Esophagus muscularis mucosa (tissue), 4 donors: ENCODE data around the gene POLR3A. TPM values are rescaled to one million over a fixed set of nuclear protein-coding genes. Genes with fewer than 3 reads are reported as not detected.

Experiments used
- DNase-seq: peaks from one replicate; pipeline ENCODE4 v3.0.0-alpha.2; 2017; ENCODE audit errors: extremely low spot score
- H3K27ac ChIP-seq, 4 donors: fragments of 200-600 bp; sonication (generic); replicated peaks in 1 of 4; 1 replicate in 3 of 4; 2 replicates in 1 of 4; pipeline ENCODE4 v1.5.1; 2016 to 2019; ENCODE audit warnings: mild to moderate bottlenecking in 1 of 4
- H3K27me3 ChIP-seq, 4 donors: fragments of 200-600 bp; sonication (generic); one replicate each; pipeline versions ENCODE4 v1.5.1 to v1.6.0; 2016 to 2019
- H3K36me3 ChIP-seq, 4 donors: fragments of 200-600 bp; sonication (generic); one replicate each; pipeline ENCODE4 v1.5.1; 2016 to 2019
- H3K4me1 ChIP-seq, 4 donors: fragments of 200-600 bp; sonication (generic); one replicate each; pipeline ENCODE4 v1.5.1; 2016 to 2019
- H3K4me3 ChIP-seq, 4 donors: fragments of 200-600 bp; sonication (generic); 1 replicate in 2 of 4; 2 replicates in 2 of 4; pipeline ENCODE4 v1.5.1; 2016 to 2019; ENCODE audit warnings: mild to moderate bottlenecking in 4 of 4, moderate library complexity in 1 of 4
- H3K9me3 ChIP-seq, 4 donors: fragments of 200-600 bp; sonication (generic); 1 replicate in 3 of 4; 2 replicates in 1 of 4; pipeline ENCODE4 v1.5.1; 2016 to 2019
- CTCF ChIP-seq, 3 experiments: fragments of 200-600 bp in 2 of 3; fragments of 450-650 bp in 1 of 3; sonication (generic) in 2 of 3; IDR thresholded peaks; one replicate each; pipeline ENCODE4 v1.5.1; 2017 to 2019; ENCODE audit warnings: antibody characterized with exemption in 3 of 3, mild to moderate bottlenecking in 2 of 3, moderate library complexity in 1 of 3
- EP300 ChIP-seq: sonication (generic); formaldehyde crosslinking; IDR thresholded peaks from one replicate; pipeline ENCODE4 v1.6.1; 2017; ENCODE audit warnings: antibody characterized with exemption
- POLR2A ChIP-seq: fragments of 450-650 bp; IDR thresholded peaks from one replicate; pipeline ENCODE4 v1.6.1; 2017; ENCODE audit warnings: antibody characterized with exemption, moderate library complexity, mild to moderate bottlenecking, low read depth
- POLR2AphosphoS5 ChIP-seq, 2 donors: sonication (generic); formaldehyde crosslinking; IDR thresholded peaks; one replicate each; pipeline ENCODE4 v1.6.1; 2017; ENCODE audit warnings: antibody characterized with exemption in 2 of 2
- WGBS: methylation state at CpG from one replicate; pipeline ENCODE4 v1.1.5; 2018; 5-methylcytosine and 5-hydroxymethylcytosine counted together
- intact Hi-C: fragments of 100-400 bp; cut with DNase I; formaldehyde crosslinking; loops from one replicate; pipeline ENCODE4 v1.15.1; 2023
- total RNA-seq, 4 donors: library from RNA; depleted of rRNA; stranded (reverse); fragments of >200 nt; gene quantifications; one replicate each; pipeline versions ENCODE4 v1.1.0 to v1.2.1, GENCODE V29; 2016

The POLR3A gene
- total RNA-seq, 4 donors from 2014 or later = 9.3 to 12.8 (median 9.9) TPM

DNA sequence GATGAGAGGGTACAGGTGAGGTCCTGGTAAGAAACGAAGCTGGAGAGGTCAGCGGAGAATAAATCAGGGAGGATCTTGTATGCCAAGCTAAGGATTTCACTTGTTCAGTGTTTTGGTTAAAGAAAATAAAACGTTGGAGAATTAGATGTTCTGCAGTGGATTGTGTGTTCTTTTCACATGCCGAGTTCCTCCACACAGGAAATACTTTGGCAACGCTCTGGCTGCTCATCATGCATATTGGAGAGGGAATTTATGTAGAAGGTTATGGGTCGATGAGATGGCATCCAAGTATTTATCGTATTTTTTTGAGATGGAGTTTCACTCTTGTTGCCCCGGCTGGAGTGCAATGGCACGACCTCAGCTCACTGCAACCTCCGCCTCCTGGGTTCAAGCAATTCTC, 15.4 kb upstream of the POLR3A start:
- Histone ChIP-seq H3K27ac (no peak overlapping the region), H3K4me1 (peaks cover 10 to 25% (median 17%) of the 10 kb centered on the region in 4 donors), H3K36me3 (peaks cover 14 to 39% (median 35%) of the 10 kb centered on the region in 4 donors), H3K4me3 (no peak overlapping the region), H3K9me3 (no peaks in the 10 kb centered on the region), H3K27me3 (no peaks in the 10 kb centered on the region)
- no peak for DNase-seq
- intact Hi-C loops = loop anchor here (10.0 kb wide), 1 partner anchor 260 kb away; no protein-coding TSS in a partner anchor
- TF ChIP-seq EP300 (no peak), POLR2A (no peak), POLR2AphosphoS5 (IDR thresholded peaks at IDR 0.05) (no peak), CTCF (IDR thresholded peaks at IDR 0.05) (no peak)
- WGBS = 57% methylated on average over 10 of the region's 10 CpGs

GRCh38 chr10:78044179-78044578, 14.9 kb upstream of the POLR3A start:
- TF ChIP-seq POLR2A = no peak
- no peak for TF ChIP-seq CTCF (IDR thresholded peaks at IDR 0.05)
- no peak for TF ChIP-seq POLR2AphosphoS5 (IDR thresholded peaks at IDR 0.05)
- TF ChIP-seq EP300 = no peak
- Histone ChIP-seq H3K36me3 (peaks cover 14 to 42% (median 37%) of the 10 kb centered on the region in 4 donors), H3K27me3 (no peaks in the 10 kb centered on the region), H3K4me3 (no peak overlapping the region), H3K4me1 (peaks cover 10 to 25% (median 18%) of the 10 kb centered on the region in 4 donors), H3K27ac (no peak overlapping the region), H3K9me3 (no peaks in the 10 kb centered on the region)
- no peak for DNase-seq
- intact Hi-C loops = loop anchor here (10.0 kb wide), 1 partner anchor 261 kb away; no protein-coding TSS in a partner anchor

DNA sequence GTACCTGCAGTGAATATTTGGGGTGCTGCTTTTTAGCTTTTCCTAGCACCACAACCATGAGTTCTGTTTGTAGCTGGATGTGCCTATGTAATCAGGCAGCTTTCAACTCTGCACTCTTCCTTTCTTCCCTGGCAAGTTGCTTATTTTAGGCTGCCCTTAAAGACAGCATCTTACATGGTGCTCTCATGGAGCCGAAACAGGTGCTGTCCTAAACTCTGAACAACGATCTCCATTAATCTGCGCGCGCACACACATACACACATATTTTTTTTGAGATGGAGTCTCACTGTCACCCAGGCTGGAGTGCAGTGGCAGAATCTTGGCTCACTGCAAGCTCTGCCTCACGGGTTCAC, 13.4 kb upstream of the POLR3A start:
- Histone ChIP-seq H3K27me3 (no peaks in the 10 kb centered on the region), H3K27ac (no peak overlapping the region), H3K9me3 (no peaks in the 10 kb centered on the region), H3K4me3 (no peak overlapping the region), H3K4me1 (peaks cover 12 to 33% (median 25%) of the 10 kb centered on the region in 4 donors), H3K36me3 (peaks cover 27 to 56% (median 51%) of the 10 kb centered on the region in 4 donors)
- DNase-seq = no peak
- TF ChIP-seq POLR2A (no peak), EP300 (no peak), CTCF (IDR thresholded peaks at IDR 0.05) (no peak), POLR2AphosphoS5 (IDR thresholded peaks at IDR 0.05) (no peak)
- intact Hi-C loops = loop anchor here (10.0 kb wide), 1 partner anchor 262 kb away; no protein-coding TSS in a partner anchor
- 93% methylated on average over 6 of the region's 6 CpGs for WGBS

- no peak for DNase-seq
- TF ChIP-seq EP300 (no peak), CTCF (IDR thresholded peaks at IDR 0.05) (no peak), POLR2A (no peak), POLR2AphosphoS5 (IDR thresholded peaks at IDR 0.05) (no peak)
- no peaks in the 10 kb centered on the region for H3K27me3 ChIP-seq
- H3K4me1 ChIP-seq = peaks cover 11 to 33% (median 20%) of the 10 kb centered on the region in 4 donors
- H3K9me3 ChIP-seq = no peaks in the 10 kb centered on the region
- H3K4me3 ChIP-seq = no peak overlapping the region
- H3K27ac ChIP-seq = no peak overlapping the region
- WGBS = 73% methylated on average over 2 of the region's 2 CpGs
- H3K36me3 ChIP-seq = peaks cover 32 to 61% (median 55%) of the 10 kb centered on the region in 4 donors
- intact Hi-C loops = loop anchor here (10.0 kb wide), 1 partner anchor 263 kb away; no protein-coding TSS in a partner anchor
Observed at GRCh38 chr10:78042058-78042751, 12.9 kb upstream of the POLR3A start.
